ENCODE data around the gene TOM1.

GRCh38 chr22:35380013-35380412 is 80.3 kb downstream of the TOM1 start:
- TF ChIP-seq, protein P1, sequence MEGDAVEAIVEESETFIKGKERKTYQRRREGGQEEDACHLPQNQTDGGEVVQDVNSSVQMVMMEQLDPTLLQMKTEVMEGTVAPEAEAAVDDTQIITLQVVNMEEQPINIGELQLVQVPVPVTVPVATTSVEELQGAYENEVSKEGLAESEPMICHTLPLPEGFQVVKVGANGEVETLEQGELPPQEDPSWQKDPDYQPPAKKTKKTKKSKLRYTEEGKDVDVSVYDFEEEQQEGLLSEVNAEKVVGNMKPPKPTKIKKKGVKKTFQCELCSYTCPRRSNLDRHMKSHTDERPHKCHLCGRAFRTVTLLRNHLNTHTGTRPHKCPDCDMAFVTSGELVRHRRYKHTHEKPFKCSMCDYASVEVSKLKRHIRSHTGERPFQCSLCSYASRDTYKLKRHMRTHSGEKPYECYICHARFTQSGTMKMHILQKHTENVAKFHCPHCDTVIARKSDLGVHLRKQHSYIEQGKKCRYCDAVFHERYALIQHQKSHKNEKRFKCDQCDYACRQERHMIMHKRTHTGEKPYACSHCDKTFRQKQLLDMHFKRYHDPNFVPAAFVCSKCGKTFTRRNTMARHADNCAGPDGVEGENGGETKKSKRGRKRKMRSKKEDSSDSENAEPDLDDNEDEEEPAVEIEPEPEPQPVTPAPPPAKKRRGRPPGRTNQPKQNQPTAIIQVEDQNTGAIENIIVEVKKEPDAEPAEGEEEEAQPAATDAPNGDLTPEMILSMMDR (IDR thresholded peaks at IDR 0.05): no peak
- TF ChIP-seq GABPA (IDR thresholded peaks at IDR 0.05; ENCODE audit: low read depth) (no peak), ELF1 (IDR thresholded peaks at IDR 0.05) (no peak), TEAD4 (IDR thresholded peaks at IDR 0.05; ENCODE audit: borderline replicate concordance, insufficient read depth) (no peak), POLR2AphosphoS5 (IDR thresholded peaks at IDR 0.05; ENCODE audit: low read depth, low read length) (no peak), USF2 (IDR thresholded peaks at IDR 0.05; ENCODE audit: borderline replicate concordance, low read depth, low read length) (no peak), SMC3 (IDR thresholded peaks at IDR 0.05; ENCODE audit: low read depth, low read length) (no peak), RAD21 (IDR thresholded peaks at IDR 0.05; ENCODE audit: low read length) (no peak), EZH2phosphoT487 (IDR thresholded peaks at IDR 0.05; ENCODE audit: borderline replicate concordance, low read depth) (no peak), TCF12 (IDR thresholded peaks at IDR 0.05) (no peak)
- TF ChIP-seq, protein P2, sequence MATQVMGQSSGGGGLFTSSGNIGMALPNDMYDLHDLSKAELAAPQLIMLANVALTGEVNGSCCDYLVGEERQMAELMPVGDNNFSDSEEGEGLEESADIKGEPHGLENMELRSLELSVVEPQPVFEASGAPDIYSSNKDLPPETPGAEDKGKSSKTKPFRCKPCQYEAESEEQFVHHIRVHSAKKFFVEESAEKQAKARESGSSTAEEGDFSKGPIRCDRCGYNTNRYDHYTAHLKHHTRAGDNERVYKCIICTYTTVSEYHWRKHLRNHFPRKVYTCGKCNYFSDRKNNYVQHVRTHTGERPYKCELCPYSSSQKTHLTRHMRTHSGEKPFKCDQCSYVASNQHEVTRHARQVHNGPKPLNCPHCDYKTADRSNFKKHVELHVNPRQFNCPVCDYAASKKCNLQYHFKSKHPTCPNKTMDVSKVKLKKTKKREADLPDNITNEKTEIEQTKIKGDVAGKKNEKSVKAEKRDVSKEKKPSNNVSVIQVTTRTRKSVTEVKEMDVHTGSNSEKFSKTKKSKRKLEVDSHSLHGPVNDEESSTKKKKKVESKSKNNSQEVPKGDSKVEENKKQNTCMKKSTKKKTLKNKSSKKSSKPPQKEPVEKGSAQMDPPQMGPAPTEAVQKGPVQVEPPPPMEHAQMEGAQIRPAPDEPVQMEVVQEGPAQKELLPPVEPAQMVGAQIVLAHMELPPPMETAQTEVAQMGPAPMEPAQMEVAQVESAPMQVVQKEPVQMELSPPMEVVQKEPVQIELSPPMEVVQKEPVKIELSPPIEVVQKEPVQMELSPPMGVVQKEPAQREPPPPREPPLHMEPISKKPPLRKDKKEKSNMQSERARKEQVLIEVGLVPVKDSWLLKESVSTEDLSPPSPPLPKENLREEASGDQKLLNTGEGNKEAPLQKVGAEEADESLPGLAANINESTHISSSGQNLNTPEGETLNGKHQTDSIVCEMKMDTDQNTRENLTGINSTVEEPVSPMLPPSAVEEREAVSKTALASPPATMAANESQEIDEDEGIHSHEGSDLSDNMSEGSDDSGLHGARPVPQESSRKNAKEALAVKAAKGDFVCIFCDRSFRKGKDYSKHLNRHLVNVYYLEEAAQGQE (IDR thresholded peaks at IDR 0.05; ENCODE audit: low read depth, low read length): no peak
- TF ChIP-seq, protein P3, sequence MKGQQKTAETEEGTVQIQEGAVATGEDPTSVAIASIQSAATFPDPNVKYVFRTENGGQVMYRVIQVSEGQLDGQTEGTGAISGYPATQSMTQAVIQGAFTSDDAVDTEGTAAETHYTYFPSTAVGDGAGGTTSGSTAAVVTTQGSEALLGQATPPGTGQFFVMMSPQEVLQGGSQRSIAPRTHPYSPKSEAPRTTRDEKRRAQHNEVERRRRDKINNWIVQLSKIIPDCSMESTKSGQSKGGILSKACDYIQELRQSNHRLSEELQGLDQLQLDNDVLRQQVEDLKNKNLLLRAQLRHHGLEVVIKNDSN (IDR thresholded peaks at IDR 0.05; ENCODE audit: borderline replicate concordance, low read depth): no peak

Data from SK-N-SH (cell line).